A549 (cell line): ENCODE measurements around the gene NRG3.

Experiments
- CBX8 ChIP-seq: fragments of 200-600 bp; sonication (generic); IDR thresholded peaks from 2 replicates; pipeline ENCODE4 v1.6.1; 2016
- CEBPB ChIP-seq, 2 experiments: fragments of >200 bp in 1 of 2; sonication (Bioruptor Twin) in 1 of 2; formaldehyde crosslinking in 1 of 2; IDR thresholded peaks; 2 replicates each; pipeline ENCODE4 v1.6.1; 2012 to 2016
- CTCF ChIP-seq: fragments of >200 bp; sonication (Bioruptor Twin); formaldehyde crosslinking; IDR thresholded peaks from 3 replicates; pipeline ENCODE4 v1.5.1; 2016
- JUNB ChIP-seq: fragments of >200 bp; sonication (Bioruptor Twin); formaldehyde crosslinking; IDR thresholded peaks from 2 replicates; pipeline ENCODE4 v1.6.1; 2016
- MAFK ChIP-seq: fragments of 450-650 bp; IDR thresholded peaks from 2 replicates; pipeline ENCODE4 v1.6.1; 2014; ENCODE audit not compliant: partially characterized antibody
- NFE2L2 ChIP-seq: fragments of 150-350 bp; conservative IDR thresholded peaks from 2 replicates; pipeline ENCODE4 v1.6.1; 2014; ENCODE audit warnings: low read length
- POLR2AphosphoS2 ChIP-seq: conservative IDR thresholded peaks from 2 replicates; pipeline ENCODE4 v1.6.1; 2012; ENCODE audit warnings: low read length, improper control_type of control experiment, inconsistent platforms
- USF2 ChIP-seq: fragments of 450-650 bp; IDR thresholded peaks from 2 replicates; pipeline ENCODE4 v1.6.1; 2014; ENCODE audit warnings: antibody characterized with exemption
- ZSCAN20 ChIP-seq: fragments of 250-450 bp; sonication (Bioruptor Pico); IDR thresholded peaks from 2 replicates; pipeline ENCODE4 v1.8.0; 2022; ENCODE audit warnings: mild to moderate bottlenecking, moderate library complexity
- TF ChIP-seq, protein P1 (sequence below): IDR thresholded peaks from 2 replicates; pipeline ENCODE4 v1.6.1; 2012

DNA sequence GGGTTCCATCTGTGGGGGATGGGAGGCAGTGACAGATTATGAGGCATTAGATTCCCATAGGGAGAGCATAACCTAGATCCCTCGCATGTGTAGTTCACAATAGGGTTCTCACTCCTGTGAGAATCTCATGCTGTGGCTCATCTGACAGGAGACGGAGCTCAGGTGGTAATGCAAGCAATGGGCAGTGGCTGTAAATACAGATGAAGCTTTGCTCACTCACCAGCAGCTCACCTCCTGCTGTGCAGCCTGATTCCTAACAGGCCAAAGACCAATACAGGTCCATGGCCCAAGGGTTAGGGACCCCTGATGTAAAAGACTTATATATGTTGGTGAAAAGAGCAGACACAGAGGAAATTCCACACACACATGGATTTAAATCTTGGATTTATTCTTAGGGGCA is 370.2 kb downstream of the NRG3 start:
- TF ChIP-seq CTCF (no peak), ZSCAN20 (CRISPR knock-in tag) (no peak), JUNB (no peak), CEBPB (IDR thresholded peaks at IDR 0.05) (no peak), USF2 (no peak), NFE2L2 (no peak), POLR2AphosphoS2 (no peak), MAFK (no peak), CBX8 (no peak)
- TF ChIP-seq, protein P1, sequence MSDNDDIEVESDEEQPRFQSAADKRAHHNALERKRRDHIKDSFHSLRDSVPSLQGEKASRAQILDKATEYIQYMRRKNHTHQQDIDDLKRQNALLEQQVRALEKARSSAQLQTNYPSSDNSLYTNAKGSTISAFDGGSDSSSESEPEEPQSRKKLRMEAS, result no peak
